COR-L47 (cell line): ENCODE results near the gene FOSL1.
"Not testable (repeated sequence)": the region's sequence is repeated elsewhere in the genome, so short reads cannot be mapped to it uniquely, and the experiment has no call there.

Experiments
- DNase-seq: peaks from one replicate; lab custom pipeline; 2025; lab: John Stamatoyannopoulos, UW

The FOSL1 gene

GRCh38 chr11:65852508-65853245 lies 47.5 kb downstream of the FOSL1 start:
- no peak for DNase-seq

DNA sequence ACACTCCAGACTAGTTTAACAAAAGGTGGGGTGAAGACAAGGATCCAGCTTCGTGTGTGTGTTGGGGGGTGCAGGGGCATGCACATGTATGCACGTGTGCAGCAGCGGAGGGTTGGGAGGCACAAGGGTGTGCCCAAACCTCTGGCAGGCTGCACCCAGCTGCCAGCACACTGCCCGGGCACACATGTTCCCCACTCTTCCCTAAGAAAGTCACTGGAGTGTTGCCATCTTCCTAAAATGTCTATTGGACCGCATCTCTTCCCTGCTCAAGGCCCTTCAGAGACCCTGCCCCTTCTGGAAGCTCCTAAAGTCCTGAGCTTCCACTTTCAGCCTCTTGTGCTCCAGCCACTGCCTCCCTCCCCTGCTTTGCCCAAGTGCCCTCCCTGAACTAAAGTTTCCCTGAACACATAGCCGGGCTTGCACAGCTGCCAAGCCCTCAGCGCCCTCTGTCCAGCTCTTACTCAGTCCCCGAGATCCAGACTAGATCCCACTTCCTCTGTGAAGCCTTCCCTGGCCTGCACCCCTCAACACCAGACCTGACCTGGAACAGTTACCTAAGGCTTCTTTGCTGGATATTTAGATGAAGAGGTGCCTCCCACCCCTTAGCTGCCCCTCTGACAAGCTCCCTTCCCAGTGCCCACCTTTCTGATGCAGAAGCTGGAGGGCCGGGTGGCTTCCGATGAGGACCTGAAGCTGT lies 48.2 kb downstream of the FOSL1 start:
- DNase-seq, result no peak

GRCh38 chr11:65851083-65851579 lies 49.1 kb downstream of the FOSL1 start:
- DNase-seq, result no peak

GRCh38 chr11:65850217-65851082 lies 49.7 kb downstream of the FOSL1 start:
- DNase-seq, result no peak

DNA sequence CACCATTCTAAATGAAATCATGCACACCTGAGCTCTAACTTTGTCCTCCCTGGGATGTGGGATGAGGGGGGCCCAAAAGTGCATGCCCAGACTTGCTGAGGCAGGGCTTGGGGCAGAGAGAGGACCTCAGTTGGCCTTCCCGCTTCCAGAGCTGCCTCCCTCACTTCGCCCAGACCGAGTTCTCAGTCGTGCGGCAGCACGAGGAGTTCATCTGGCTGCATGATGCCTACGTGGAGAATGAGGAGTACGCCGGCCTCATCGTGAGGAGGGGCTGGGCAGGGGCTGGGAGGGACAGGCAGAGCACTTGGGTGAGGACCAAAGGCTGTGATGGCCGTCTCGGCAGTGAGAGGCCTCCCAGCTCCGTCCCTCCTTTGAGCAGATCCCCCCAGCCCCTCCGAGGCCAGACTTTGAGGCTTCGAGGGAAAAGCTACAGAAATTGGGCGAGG lies 50.4 kb downstream of the FOSL1 start:
- DNase-seq, result no peak

DNA sequence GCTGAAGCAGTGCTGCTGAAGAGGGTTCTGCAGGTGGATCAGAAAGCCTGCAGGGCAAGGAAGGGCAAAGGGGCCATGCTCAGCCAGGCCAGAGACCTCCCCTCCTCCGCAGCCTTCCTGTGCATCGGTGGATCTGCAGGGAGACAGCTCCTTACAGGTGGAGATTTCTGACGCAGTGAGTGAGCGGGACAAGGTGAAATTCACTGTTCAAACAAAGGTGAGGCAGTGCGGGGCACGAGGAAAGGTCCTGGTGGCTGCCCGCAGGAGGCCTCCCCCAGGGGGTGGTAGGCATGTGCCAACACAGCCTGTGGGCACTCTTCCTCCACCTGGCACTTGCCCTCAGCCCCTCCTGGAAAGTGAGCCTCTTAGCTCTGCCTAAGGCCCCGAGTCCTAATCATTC lies 50.8 kb downstream of the FOSL1 start:
- no peak for DNase-seq

- DNase-seq, result not testable (repeated sequence)
Observed at GRCh38 chr11:65848693-65849092, 51.5 kb downstream of the FOSL1 start.

- no peak for DNase-seq
Observed at GRCh38 chr11:65847746-65848145, 52.4 kb downstream of the FOSL1 start.

DNA sequence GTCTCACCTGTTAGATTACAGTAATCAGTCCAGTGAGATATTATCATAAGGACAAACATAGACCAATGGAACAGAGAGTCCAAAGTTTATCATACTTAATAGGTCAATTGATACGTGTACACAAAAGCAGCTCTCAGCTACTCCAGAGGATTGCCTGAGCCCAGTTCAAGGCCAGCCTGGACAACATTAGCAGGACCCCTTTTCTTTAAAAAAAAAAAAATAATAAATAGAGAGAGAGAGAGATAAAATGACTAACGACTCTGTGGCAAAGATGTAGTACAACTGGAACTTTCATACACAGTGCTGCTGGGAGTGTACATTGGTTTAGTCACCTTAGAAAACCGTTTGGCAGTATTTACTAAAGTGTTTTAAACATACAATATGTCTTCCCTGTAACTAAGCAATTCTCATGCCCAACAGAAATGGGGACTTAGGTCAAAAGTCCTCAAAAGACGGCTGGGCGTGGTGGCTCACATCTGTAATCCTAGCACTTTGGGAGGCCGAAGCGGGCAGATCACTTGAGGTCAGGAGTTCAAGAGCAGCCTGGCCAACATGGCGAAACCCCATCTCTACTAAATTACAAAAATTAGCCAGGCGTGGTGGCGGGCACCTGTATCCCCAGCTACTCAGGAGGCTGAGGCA lies 55.8 kb downstream of the FOSL1 start:
- DNase-seq, result no peak

DNA sequence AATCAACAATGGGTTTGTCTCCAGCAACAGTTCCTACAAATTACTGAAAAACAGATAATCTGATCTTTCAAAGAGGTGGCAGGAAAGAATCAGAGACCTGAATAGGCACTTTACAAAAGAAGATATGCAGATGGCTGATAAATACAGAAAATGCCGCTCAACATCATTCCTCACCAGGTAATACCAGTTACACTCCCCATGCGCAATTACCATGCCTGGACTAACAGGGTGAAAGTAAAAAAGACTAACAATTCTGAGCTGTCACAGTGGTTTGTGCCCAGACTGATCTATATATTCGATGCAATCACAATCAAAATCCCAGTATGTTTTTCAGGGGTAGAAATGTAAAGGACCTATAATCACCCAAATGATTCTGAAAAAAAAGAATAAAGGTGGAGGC lies 56.4 kb downstream of the FOSL1 start:
- DNase-seq, result no peak

DNA sequence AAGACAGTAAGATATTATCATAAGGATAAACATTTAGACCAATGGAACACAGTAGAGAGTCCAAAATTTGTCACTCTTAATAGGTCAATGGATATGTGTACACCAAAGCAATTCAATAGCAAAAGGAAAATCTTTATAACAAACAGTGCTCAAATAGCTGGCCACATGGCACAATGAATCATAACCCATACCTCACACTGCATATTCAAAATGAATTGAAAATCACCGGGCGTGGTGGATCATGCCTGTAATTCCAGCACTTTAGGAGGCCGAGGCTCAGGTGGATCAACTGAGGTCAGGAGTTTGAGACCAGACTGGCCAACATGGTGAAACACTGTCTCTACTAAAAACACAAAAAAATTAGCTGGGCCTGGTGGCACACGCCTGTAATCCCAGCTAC lies 58.0 kb downstream of the FOSL1 start:
- DNase-seq, result no peak
